GM19328 (cell line): ENCODE data around the gene MRPL37.

Experiments
- ATAC-seq: cut with Tn5 transposase; IDR thresholded peaks from one replicate; pipeline ENCODE4 v1.9.1; 2021; ENCODE audit warnings: mild to moderate bottlenecking, moderate library complexity; ENCODE audit not compliant: unreplicated experiment

MRPL37 gene

DNA sequence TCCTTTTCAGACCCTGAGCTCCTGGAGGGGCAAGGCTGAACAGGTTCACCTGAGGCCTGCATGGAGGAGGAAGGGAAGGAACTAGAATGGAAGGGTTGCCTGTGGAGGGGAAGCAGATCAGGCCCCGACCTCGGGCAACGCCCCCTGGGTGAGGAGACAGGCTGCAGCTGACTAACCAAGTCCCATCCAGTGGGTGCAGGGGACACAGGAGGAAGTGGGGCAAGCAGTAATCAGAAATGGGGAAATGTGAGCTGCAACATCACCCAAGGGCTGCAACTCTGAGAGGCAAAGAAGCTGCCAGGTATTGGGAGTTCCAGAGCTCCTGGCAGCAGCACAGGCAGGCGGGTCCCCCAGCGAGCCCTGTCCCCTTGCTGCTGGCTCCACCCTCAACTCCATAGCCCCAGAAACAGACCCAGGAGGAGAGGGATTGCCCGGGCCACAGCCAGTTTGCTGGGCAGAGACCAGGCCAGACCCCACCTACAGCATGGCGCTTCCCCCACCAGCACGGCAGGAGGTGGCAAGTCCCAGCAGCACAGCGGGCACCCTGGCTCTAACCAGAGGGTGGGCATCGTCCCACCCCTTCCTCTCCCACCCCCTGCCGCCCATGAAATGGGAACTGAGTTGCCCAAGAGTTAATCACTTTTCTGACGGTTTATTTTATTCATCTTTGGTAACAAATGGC is 38.5 kb downstream of the MRPL37 start:
- ATAC-seq: no peak

DNA sequence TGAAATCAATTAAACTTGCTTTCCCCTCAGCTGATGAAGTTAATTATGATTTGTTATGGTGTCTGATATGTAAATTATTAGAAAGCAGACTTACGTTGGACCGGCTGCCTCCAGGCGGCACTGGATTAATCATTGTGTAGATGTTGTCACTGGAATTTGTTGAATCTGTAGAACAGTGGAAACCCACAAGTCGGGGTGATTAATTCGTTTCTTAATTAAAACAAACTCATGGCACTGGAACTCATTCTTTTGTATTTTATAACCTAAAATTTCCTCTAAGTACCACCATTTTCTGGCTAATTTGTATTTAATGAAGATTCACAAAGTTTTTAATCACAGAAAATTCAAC is 39.0 kb downstream of the MRPL37 start:
- no peak for ATAC-seq

DNA sequence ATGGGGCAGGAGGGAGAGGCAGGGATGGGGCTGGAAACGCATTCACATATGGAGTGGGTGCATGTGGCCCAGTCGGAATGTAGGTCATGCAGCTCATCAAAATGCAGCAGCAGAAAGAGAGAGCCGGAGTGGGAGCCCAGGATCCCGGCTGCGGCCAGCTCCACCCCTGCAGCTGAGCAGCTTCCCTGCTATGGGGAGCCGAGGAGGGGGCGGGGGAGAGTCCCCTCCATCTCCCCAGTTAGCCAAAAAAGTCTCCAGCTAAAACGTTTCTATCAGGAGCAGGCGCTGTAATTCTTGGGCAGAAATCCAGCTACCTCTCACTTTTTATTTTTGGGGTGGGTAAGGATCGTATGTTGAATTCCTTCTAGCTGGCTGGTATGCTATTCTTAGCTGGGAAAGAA is 39.7 kb downstream of the MRPL37 start:
- ATAC-seq: no peak

DNA sequence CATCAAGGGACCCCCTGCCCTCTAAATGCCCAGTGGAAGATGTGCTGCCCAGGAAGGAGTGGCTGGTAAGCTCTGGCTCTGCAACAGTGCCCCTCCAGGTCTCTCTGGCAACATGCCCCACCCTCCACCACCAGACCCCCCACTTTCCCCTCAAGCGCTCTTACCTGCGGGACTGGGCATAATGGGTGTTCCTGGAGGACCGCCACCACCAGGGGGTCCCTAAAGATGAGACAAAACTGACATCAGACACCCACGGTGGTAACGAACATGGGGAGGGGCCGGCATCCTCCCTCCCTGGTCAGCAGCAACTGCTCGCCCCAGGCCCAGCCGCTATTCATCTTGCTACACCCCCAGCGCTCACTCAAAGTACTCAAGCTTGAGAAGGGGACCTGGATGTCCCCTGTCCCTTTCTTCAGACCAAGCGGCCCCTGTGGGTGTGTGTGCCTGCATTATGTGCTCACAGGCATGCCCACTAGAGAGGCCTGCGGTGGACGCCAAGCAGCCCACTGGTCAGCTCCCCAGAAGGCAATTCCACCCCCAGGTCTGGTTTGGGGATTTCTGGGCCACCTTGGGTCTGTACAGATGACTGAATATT is 40.9 kb downstream of the MRPL37 start:
- no peak for ATAC-seq

DNA sequence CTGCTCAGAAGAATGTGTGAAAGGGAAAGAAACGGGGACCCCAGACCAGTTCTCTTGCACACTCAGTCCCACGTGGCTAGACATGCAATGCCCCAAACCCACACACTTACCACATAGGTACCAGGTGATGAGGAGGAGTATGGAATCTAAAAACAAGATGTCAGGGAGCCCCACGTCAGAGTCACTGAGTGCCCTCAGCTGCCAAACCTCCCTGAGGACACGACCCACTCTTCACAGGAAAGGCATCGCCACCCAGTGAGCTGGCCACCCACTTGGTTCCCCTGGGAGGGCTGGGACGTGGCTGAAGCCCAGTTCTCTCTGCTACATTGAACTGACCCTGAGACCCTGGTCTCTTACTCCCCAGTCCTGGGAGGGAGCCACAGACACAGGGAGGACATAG is 41.4 kb downstream of the MRPL37 start:
- ATAC-seq: no peak

DNA sequence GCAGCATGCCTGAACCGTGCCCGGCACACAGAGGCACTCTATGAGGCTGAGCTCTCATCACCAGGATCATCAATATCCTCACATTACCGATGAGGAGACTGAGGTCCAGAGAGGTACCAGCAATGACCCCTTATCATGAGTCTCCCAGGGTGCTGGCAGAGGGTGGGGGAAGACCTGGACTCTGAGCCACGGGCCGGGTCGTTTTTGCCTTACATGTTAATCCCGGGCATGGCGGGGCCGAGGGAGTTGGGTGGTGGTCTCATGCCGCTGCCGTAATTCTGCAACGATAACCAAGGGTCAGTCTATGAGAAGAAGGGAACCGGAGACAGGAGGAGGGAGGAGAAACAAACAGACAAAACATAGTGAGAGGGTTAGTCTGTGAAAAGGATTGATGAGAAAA is 43.1 kb downstream of the MRPL37 start:
- ATAC-seq: no peak

DNA sequence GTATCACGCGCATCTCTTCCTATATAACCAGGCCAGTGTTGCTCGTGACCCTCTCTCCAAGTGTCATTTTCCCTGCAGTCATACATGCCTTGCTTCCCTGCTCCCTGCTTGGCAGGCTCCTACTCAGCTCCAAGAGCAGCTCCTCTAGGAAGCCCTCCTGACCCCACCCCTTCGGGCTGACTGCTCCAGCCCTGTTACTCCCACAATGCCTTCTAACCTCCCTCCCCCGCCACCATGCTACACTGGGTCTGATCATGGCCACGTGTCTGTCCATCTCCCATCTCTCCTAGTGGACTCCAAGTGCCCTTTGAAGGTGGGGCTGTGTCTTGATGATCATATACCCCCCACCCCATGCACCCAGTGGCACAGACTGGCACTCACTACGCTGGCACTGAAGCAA is 44.7 kb downstream of the MRPL37 start:
- ATAC-seq: no peak

DNA sequence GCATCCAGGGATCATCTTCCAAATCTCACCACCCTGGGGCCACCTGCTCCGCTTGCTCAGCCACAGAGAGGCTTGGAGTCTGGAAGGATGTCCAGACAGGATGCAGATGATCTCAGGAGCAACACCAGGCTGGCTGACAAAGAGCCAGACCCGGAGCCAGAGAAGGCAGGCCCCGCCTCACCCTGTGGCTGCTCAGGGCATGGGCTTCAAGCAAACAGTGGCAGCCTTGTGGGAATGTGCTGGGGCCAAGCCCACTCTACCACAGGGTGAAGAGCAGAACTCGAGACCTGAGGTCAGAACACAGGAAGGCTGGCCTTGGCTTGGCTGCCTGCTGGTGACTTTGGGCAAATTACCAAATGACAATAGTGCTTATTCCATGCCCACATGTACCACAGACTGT is 45.5 kb downstream of the MRPL37 start:
- no peak for ATAC-seq

DNA sequence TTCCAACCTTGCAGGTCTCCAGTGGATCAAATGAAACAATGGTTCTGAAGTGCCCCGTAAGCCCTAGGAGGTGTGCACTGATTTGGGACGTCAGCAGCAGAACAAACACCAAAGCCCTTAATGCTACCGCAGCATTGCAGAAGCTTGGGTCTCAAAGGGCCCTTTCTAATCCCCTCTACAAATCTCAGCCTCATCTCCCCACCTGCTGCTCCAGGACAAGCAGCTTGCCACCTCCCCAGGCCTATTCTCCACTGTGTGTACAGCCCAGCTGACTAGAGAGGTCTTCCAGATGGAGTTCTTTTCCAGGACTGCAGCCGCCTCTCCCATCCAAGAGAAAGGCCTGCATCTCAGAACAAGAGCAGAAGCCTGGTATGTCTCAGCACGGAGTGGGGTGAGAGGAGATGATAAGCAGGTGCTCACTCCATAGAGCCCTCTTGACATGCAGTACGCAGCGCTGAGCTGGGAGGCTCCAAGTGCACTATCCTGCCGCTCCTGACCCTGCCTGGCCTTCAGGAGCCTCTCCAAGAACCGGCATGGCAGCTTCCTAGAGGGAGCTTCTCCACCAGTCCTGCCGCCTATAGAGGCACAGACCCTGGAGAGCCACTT is 46.3 kb downstream of the MRPL37 start:
- ATAC-seq: no peak

DNA sequence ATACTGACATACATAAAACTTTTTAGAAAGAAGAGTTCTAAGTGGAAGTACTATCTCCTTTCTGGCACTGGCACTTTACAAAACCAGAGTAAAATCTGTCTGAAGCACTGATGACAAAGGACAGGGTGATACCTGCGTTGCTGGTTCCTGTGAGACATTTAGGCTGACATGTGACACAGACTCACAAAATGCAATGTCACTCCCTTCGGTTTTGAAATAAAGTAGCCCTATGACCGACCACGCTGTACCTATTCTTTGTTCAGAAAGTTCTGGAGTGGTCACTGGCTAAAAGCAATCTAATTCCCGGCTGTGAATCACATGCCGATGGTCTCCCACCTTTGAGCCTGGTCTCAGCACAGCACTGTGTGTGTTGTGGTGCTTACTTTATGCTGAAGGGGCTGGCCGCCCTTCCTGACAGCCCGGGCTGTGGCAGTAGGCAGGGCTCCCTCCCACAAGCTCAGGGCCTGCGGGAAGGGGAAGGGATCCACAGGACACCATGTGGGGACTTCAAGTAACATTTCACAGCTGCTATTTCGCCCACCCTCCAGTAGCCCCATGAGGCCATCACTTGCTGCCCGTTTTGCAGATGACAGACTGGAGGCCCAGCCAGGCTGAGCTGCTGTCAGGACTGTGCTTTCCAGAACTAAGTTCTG is 48.0 kb downstream of the MRPL37 start:
- ATAC-seq: no peak

DNA sequence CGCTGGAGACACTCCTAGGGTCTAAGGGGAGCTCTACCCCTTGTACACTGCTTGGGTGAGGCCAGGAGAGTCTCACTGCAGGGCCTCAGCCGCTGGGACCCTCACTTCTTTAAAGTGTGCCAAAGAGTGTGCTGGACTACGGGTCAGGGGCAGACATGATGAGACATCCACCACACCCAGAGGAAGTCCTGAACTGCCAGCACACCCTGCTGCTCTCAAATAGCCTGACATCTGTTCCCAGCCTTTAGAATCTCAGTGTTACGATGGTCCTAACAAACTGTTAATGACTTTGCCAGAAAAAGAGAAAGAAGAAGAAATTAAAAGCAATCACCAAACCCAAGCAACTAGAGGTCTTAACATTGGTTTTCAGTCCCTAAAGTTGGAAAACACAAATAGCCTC is 49.0 kb downstream of the MRPL37 start:
- ATAC-seq: no peak

DNA sequence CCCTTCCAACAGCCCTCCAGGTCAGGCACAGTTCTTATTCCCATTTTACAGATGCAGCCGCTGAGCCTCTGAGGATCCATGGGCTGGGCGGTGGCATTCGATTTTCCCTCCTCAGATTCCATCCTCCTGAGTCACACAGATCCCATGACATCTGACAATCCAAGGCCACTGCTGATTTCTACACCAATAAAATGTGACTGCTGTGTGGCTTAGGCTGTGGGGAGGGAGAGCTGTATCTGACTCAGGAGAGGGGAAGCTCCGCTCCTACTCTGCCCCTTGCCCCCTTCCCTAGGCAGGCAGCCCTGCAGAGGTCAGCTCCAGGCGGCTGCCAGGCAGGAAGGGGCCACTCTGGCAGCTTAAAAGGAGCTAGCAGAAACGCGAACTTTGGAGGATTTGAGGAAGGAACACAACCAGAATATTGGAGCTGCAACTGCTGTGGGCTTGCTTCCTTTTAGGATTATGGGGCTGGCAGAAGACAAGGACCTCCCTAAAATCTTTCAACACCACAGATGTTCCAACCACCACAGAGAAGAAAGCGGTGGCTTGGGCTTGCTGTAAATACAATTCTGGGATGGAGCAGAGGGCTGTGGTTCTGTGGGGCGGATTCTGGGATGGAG is 50.0 kb downstream of the MRPL37 start:
- no peak for ATAC-seq

DNA sequence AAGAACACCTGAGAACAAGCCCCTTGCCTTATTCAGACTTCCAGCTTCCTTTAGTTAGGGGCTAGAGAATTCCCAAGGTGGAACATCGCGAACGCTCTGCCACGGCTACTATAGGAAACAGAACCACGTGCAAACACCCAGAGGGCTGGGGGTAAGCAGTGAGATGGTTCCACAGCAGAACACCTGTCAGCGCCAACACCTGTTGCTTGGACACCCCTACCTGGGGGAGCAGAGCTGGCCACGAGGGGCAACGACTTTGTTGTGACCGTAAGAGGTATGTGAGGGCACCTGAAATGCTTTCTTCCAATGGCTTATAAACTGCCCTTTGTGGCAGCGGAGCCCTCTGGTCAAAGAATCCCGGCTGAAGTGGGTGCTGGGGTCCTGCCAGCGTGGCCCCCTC is 50.7 kb downstream of the MRPL37 start:
- ATAC-seq: no peak

DNA sequence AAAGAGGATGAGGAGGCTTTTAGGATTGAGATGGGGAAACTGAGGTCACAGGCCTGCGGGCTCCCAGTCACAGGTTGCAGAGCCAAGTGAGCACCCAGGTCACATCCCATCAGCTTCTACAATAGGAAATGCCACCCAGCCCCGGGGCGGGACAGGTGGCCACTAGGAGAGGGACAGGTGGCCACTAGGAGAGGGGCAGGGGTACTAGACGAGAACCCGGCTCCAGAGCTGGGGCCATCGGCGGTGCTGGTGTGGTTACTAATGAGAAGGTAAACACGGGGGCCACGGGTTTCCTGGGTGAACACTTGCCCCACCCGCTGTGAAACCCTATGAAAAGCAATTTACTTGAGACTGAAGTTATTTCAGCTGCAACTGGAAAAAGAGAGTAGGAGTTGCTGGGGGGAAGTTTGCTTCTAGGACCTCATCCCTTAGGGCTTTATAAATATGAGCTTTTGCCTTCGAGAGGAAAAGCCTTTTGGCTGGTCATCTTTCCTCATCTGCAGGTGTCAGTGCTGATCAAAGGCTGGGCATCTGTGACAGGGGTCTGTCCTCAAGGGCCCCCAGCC is 52.5 kb downstream of the MRPL37 start:
- no peak for ATAC-seq

DNA sequence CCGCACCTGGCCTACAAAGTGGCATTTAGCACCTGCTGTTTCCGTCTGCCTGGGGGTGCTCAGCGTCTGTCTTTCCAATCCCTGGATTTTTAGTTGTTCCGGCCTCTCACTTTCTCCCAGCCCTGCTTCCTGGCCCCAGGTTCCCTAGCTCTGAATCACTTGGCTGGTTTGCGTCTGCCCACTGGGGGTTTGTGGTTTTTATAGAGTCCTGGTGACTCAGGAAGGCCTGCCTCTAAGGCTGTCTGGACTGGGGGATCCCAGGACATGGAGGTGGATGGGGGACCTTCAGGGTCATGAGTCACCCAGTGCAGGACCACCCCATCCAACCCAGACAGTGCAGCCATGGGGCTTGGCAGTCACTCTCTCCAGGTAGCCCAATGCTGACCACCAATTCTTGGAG is 53.5 kb downstream of the MRPL37 start:
- ATAC-seq: no peak

DNA sequence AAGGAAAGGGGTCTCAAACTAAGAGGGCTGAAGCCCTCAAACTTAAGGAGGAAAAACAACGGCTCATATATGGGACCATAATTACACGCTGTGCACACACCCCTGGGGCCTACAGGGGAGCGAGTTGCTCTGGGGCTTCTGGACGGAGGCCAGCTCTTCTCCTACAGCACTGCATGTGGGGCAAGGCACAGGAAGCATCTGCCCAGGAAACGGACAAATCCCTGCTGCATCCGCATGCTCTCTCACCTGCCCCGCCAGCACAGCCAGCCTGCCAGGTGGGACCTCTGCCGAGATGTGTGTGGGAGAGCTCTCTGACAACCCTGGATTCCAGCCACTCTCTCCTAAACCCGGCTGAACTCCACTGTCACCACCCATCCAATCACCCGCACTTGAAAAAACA is 54.1 kb downstream of the MRPL37 start:
- no peak for ATAC-seq

DNA sequence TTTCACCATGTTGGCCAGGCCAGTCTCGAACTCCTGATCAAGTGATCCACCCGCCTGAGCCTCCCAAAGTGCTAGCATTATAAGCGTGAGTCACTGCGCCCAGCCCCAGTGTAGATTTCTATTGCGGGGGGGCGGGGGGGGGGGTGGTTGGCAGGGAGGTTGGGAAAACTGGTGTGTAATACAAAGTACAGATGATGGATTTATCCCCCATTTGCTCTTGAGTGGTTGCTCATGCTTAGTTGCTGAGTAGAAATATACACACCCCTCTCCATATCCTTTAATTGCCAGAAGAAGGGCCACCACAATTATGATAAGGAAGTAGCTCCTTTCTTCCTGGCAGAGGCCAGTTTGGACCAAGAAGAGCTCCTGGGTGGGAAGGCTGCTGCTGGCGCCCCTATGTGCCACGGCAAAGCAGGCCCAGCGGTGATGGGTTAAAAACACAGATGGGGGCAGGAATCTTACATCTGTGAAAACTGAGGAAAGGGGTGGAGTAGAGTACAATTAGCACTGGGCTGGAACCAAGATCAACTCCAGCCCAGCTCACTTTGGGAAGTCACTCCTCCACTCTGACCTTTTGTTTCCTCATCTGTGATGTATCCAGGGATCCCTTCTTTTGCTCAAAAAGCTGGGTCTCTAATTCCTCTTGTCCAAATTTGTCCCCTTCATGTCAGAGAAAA is 55.2 kb downstream of the MRPL37 start:
- ATAC-seq: no peak

DNA sequence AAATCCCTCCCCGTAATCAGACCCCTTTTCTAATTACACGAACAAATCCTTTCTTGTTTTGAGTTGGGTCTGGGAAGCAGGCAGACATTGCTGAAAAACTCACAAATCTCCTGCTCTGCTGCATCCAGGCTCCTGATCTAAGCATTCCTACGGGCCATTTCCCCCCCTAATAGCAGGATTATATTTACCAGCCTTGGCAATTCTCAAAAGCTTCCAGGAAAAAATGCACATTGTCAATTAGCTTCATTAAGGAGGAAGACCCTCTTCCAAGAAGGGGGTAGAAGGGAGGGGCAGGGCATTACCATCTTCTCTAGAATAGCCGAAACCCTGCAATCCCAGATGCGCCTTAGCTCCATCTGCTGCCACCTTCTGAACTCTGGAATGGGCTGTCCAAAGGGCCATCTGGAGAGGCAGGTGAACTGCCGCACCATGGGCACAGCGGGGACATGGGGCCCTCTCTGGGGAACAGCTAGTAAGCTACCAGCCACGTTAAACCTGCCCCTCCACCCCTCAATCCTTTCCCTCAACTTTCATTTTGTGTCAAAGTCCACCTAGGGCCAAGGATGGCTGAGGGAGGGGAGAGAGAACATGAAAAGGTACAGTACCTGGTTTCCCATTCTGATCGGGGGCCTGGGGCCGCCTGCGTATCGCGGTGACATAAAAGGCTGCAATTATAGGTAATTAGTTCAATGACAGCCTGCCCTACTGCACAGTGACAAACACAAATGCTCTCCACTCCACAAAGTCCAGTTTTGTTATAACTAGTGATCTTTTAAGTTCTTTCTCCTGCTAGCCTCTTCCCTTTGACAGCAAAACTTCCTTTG is 56.8 kb downstream of the MRPL37 start:
- no peak for ATAC-seq

DNA sequence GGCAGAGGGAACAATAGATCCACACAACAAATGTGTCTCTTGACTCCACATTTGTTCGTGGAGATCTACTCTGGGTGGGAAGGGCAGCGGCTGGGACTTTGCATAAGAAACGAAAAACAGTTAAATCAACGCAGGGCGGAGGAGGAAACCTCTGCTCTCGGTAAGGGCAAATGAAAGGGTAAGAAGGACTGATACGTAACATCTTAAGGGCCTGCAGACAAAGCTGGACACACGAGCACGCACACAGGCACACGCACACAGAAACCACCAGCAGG is 57.3 kb downstream of the MRPL37 start:
- ATAC-seq: no peak

DNA sequence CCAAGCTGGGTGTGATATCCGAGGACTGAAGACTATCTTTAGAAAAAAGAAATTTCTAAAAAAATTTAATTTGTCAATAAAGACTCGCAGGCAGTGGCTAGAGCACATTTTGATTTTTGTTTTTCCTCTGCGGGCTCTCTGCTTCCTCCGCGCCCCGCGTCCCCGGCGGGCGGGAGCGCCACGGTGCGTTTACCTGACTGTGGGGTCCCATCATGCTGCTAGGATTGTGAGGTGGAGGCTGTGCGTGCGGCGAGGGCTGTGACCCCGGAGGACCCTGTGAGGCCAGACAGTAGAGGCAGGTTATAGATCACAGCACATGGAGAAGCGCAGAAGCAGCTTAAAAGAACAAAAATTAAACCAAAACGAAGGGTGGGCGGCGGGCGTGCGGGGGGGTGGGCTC is 57.9 kb downstream of the MRPL37 start:
- no peak for ATAC-seq
